Stimulated activated CD4-positive, alpha-beta T cell treated with anti-CD3 and anti-CD28 coated beads, Interleukin-12 subunit alpha, Interleukin-12 subunit beta, amount 100 ng/mL, for 24 hours (primary cell): ENCODE measurements around the gene NPY4R2.
"Not testable (repeated sequence)": the region's sequence is repeated elsewhere in the genome, so short reads cannot be mapped to it uniquely, and the experiment has no call there.

Experiments used
- DNase-seq, 2 experiments: peaks; one replicate each; pipeline ENCODE4 v3.0.0-alpha.2; 2020; ENCODE audit warnings: low read depth in 2 of 2

Gene NPY4R2

DNA sequence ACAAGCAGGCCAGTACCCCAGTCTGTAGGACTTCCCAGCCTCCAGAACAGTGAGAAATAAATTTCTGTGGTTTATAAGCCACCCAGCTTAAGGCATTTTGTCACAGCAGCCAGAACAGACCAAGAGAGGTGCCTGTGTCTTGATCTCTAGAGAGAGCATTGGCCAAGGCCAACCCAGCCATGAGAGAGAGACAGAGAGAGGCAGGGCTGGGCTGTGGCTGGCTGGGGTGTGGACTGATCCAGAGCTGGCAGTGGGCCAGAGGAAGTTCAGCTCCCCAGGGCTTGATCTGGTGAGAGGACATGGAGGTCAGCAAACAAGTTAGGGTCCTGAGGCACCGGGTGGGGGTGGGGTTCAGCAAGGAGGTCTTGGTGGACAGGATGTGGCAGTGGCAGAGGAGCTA lies 14.4 kb downstream of the NPY4R2 start:
- DNase-seq: not testable (repeated sequence)

GRCh38 chr10:47933462-47933861 lies 15.0 kb downstream of the NPY4R2 start:
- not testable (repeated sequence) for DNase-seq

DNA sequence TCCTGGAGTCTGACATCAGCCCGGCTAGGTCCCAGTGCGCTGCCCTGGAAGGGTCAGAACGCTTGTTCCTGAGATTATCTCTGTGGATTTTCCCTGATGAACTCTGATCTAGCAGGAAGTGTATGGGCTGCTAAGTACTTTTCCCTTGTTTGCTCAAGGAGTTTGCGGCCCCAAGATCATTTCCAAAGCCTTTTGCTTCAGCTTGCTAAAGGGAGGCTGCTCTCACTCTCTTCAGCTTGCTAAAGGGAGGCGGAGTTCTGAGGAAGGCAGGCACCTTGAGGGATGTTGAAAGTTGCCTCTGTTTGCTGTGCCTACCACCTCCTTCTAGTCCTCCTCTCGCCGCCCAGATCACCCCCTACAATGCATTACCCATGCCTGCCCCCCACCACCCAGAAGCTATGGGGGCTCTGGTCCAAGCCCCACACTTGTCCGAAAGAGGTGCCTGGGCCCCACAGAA lies 18.3 kb downstream of the NPY4R2 start:
- not testable (repeated sequence) for DNase-seq

DNA sequence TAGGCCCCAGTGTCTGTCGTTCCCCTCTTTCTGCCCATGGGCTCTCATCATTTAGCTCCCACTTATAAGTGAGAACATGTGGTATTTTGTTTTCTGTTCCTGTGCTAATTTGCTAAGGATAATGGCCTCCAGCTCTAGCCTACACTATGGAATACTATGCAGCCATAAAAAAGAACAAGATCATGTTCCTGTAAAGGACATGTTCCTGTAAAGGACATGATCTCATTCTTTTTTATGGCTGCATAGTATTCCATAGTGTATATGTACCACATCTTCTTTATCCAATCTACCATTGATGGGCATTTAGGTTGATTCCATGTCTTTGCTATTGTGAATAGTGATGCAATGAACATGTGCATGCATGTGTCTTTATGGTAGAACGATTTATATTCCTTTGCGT lies 19.2 kb downstream of the NPY4R2 start:
- DNase-seq: not testable (repeated sequence)

DNA sequence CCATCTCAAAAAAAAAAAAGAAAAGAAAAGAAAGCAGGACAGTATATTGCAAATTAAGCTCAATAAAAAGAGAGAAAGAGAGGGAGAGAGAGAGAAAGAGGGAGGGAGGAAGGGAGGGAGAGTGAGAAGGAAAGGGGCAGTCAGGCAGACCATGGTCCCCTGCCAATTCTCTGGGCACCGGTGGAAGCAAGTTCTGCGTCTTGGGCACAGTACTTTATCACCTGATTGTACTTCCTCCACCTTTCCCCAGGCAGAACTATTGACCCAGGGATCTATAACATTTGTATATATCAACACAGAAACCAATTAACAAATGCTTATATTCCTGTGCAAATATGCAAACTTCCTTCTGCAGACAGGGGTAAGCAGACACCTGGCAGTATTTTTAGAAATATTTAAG lies 22.4 kb downstream of the NPY4R2 start:
- DNase-seq: not testable (repeated sequence)

DNA sequence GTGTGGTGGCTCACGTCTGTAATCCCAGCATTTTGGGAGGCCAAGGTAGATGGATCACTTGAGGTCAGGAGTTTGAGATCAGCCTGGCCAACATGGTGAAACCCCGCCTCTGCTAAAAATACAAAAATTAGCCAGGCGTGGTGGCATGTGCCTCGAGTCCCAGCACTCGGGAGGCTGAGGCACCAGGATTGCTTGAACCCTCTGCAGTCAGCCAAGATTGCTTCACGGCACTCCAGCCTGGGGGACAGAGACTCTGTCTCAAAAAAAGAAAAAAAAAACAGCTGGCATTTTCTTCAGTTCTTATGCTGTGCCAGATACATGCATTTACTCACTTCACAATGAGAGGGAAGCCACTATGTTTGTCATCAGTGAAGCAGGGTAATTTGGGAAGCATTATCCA lies 22.9 kb downstream of the NPY4R2 start:
- DNase-seq: not testable (repeated sequence)

DNA sequence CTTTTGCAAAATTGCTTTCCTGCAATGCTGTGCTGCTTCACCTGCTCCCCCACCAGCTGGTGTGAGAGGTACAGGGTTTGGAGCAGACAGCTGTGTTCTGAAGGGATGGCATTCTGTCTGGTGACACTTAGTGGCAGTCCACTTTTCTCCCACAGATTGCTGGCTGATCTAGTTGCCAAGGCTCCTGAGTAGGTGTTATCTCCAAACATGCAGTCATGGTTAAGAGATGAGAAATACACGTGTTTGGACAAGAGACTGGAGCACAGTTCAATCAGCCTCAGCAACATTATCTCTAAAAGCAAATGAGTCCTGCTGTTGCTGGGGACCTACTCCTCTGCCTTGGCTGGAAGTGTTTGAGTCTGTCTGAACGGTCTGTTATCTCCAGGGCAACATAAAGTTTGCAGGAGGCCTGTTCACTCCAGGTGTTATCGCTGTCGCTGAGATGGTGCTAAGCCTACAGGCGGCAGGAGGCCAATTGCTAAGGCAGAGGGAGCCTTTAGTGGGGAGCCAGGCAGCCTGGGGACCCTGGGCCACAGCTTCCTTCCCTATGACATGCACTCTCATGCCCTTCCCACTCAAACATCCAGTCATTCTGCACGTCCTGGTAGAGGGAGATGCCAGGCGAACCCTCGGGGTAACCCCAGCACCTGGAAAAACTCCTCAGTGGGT lies 24.0 kb downstream of the NPY4R2 start:
- DNase-seq: not testable (repeated sequence)

DNA sequence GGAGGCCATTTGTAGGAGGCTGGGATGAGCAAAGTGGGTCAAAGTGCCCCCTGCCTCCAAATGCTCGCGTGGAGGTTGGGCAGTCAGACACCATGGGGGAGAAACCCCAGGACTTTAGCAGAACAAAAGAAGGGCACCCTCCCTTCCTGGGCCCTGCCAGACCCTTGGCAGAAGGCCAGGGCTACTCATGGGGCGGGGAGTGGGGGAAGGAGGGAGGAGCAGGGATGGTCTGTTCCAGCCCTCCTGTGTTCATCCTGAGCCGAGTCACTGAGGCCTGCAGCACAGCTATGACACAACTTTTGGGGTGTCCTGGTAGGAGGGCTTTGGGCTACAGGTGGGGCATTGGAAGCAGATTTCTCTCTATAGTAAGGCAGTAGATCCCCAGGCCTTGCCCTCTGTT lies 24.9 kb downstream of the NPY4R2 start:
- DNase-seq: not testable (repeated sequence)

- DNase-seq: not testable (repeated sequence)
Observed at GRCh38 chr10:47947424-47947823, 29.0 kb downstream of the NPY4R2 start.

DNA sequence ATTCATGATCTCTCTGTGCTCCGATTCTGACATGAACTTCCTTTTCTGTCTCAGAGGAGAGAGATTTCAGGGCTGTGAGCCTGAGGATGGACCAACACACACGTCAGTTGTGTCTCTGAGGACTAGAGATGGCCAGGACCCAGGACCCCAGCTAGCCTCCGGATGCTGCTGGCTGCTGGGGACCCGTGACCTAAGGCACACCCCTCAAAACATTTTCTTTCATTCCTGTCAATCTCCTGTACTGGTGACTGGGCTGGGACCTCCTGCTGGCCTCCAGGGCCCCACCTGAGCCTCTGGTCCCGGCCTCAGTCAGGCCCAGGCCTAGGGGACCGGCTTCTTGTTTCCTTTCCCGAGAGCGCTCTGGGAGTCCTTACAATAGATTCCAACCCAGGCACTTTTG lies 38.7 kb downstream of the NPY4R2 start:
- DNase-seq: not testable (repeated sequence)

DNA sequence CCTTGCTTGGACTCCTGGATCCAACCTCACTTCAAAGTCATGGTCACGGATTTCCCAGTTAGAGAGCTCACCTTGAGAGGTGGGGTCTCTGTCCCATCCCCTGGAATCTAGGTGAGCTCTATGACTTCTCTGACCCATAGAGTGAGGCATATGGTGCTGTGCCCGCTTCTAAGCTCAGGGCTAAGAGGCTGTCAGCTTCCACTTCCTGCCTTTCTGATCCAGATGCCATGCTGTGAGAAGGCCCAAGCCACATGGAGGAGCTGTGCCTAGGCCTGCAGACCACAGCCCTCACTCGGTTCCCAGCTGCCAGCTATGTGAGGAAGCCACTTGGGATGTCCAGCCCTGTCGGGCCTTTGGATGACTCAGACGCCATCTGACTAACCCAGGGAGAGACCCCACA lies 41.2 kb downstream of the NPY4R2 start:
- not testable (repeated sequence) for DNase-seq

DNA sequence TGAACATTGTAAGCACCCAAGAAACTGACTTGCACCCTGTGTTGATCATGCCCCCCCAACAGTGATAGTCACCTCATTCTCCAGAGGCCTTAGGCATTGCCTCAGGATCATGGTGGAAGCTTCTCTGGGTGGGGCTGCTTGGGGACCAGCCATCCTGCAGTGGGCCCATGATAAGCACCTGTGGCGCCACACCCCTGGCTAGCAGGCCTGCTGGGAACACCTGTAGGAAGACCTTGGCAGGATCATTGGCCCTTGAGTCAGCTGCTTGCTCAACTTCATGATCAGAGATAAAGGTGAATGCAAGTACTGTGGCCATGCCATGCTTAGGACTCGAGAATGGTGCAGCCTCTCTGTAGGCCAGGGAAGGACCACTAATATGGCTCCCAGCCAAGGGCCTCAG lies 42.2 kb downstream of the NPY4R2 start:
- DNase-seq: not testable (repeated sequence)

DNA sequence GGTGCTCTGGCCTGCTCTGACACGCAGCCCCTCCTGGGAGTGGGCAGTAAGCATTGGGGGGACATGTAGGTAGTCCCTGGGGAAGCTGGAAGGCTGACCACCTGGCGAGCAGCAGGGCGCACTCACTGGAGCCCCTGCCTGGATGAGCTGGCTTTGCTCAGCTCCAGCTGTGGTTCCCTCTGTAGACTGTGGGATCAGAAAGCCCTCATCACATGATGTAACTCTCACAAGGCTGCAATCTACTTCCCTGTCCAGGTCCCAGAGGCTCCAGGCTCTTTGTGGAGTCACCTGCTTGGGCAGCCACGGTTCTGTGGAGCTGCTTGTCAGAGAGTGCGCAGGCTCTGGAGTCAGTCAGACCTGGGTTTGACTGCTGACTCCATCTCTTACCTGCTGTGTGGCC lies 44.3 kb downstream of the NPY4R2 start:
- DNase-seq: not testable (repeated sequence)

DNA sequence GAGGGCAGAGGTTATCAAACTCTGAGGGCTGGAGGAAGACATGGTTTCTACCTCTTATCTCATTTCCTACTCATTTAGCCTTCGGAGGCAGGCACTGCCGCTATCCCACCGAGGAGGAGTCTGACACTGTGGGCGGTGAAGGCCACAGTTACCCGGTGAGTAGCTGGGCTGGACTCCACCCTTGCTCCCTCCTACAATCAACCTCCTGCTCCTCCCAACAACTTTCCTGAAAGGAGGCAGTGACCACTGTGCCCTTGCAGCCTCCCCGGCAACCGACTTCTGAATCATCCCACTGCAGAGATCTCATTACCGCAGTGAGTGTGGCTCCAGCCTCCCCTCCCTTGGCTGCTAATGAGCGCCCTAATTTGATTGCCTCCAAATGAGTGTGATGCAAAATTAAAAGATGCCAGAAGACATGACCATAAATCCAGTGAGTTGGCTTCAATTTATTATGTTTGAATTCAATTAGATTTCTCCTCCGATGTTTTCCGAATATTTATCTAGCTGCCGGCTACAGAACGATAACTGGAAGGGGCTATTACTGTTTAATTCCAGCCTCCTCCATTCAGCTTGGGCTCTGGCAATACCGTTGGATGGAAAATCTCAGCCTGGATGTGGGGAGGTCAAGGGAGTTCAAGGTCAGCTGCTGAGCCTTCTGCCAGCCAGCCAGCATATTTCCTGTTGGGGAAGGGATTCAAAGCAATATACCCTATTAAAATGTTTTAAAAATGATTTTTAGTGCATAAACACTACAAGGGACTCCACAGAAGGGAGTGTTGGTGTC lies 46.0 kb downstream of the NPY4R2 start:
- not testable (repeated sequence) for DNase-seq

GRCh38 chr10:47968988-47969387 lies 50.5 kb downstream of the NPY4R2 start:
- not testable (repeated sequence) for DNase-seq

DNA sequence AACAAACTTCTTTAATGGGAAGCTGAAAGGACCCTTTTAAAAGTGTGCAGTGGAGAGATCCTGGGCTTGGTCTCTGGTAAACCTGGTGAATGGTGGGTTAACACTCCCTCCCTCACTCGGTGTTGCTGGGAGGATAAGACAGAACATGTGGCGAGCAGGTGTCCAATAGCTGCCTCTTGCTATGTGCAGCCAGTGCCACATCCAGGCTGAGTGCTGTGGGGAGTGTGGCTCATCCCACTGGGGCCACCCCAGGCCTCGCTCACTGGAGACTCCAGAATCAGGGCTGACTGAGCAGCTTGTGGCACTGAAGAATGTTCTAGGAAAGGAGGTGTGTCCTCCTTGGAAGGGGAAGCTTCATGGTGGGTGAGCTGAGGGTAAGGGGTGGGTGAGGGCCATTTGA lies 51.6 kb downstream of the NPY4R2 start:
- DNase-seq: not testable (repeated sequence)

- not testable (repeated sequence) for DNase-seq
Observed at GRCh38 chr10:47971598-47971997, 53.1 kb downstream of the NPY4R2 start.

DNA sequence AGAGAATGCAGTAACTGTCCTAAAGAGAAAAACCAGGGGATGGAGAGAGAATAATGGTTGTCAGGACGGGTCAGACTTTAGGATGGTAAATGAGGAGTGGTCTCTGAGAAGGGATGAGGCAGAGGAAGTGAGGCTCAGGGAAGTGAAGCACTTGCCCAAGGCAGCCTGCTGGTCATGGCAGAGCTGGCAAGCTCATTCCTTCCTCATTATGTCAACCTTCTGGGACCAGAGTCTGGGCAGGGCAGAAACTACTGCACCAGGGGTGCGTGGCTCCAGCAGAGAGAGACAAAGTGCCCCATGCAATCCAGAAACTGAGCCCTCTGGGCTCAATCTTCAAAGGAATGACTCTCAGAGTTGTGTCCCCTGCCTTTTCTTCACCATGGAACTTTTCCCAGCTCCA lies 53.6 kb downstream of the NPY4R2 start:
- DNase-seq: not testable (repeated sequence)
